CD4-positive, alpha-beta T cell treated with Interleukin-4 for 1 hour (primary cell): ENCODE results near the gene FHL2.
"Not testable (repeated sequence)": the region's sequence is repeated elsewhere in the genome, so short reads cannot be mapped to it uniquely, and the experiment has no call there.

Source experiments
- DNase-seq, 2 donors: peaks; one replicate each; pipeline ENCODE4 v3.0.0-alpha.2; 2020 to 2022

Gene FHL2, protein sequence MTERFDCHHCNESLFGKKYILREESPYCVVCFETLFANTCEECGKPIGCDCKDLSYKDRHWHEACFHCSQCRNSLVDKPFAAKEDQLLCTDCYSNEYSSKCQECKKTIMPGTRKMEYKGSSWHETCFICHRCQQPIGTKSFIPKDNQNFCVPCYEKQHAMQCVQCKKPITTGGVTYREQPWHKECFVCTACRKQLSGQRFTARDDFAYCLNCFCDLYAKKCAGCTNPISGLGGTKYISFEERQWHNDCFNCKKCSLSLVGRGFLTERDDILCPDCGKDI

DNA sequence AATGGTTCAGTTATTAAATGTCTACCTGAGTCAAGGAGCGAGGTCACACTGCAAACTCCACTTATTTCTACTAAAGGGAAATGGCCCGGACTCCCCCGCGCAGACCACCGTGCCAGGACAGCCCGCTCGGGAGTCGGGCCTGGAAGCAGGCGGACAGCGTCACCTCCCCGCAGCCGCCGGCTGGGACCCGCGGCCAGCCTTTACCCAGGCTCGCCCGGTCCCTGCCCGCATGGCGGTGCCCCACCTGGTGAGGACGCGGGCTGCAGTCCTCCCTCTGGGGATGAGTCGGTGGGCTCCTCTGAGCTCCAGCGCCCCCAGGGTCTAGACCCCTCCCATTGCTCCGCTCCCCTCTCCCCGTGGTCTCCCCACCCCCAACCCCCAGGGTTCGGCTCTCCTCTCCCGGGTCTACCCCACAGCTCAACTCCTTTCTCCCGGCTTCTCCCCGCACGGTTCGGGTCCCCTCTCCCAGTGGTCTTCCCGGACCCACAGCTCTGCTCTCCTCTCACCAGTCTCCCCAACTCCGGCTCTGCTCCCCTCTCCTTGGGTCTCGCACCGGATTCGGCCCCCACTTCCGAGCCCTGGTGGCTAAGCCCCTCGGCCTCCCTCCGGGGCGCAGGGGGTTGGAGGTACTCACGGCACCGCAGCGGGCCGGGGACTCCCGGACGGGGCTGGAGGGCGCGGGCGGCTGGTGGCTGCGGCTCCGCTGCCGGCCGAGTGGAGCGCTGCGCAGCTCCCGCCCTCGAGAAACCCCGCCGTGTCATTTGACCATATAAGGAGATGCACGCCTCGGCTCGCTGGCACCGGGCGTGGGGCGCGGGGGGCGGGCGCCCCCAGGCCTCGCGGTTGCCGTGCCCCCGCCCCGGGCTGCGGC lies at the start of gene FHL2:
Gene FHL2, minus strand, starts transcription at position 716 of the 871 bp plus-strand sequence. CDS start 12,535 bp downstream, outside the sequence.
- peak; percentile 58 to 68 for DNase-seq

DNA sequence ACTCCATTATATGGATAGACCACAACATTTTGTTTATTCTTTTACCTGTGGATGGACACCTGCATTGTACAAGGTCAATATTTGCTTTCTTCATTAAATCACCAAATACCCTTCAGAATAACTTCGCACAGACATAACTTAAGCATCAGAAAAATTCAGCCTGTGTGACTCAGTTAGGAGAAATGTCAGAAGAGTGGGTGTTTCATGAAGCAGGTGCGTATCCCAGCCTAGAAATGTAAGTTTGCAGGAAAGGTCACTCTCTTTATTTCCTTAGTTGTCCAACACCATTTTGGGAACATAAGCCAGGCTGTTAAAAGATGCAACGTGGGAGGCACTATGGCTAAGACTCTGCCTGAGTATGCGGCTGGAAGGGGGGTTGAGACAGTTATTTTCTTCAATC lies 48.6 kb upstream of the FHL2 start:
- DNase-seq: no peak

DNA sequence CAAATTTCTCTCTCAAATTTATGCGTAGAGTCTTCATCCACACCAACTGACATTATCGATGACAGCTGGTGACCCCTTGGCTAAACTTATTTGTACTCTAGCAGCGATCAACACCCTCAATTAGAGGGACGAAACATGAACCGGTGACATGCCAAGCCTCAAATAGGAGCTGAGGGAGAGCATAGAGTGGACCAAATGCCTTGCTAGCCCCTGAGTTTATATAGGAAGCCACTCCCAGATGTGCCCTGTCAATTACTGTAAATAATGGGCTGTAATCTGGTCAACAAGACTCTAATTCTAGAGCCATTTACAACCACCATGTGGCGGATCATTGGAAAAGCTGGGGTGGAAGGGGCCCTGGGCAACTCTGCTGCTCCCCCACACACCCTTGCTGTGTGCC lies 47.6 kb upstream of the FHL2 start:
- no peak for DNase-seq

DNA sequence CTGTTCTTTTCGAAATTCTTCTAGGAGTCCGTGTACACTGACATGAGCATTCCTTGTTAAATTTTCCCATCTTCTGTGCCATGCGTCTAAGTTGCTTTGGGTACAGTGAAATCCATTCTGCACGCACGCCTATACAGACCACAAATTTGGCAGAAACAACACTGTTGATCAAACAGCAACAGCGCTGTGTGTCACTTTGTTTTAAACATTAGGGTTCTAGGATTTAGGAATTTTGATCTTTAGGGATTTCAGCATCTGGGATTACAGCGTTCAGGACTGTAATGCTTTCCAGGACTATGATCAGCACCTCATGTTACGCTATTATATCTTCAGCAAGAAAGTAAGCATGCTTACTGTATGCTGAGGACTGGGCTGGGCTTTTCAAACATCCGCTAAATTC lies 47.1 kb upstream of the FHL2 start:
- DNase-seq: no peak

DNA sequence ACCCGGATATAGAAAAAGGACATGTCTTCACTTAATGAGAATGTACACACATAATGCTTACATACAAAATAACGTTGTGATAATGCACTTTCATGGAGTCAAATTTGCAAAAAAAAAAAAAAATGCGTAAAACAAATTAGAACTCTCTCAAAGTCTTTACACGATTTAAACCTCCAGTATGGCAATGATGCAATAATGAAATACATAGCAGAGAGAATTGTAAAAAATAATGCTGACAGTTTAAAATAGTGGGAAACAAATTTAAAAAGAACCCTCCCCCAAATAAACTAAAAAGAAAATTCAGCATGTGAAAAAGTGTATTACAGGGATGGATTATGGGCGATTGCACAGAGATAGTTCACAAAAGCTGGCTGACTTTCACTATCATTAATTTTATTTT lies 46.6 kb upstream of the FHL2 start:
- no peak for DNase-seq

DNA sequence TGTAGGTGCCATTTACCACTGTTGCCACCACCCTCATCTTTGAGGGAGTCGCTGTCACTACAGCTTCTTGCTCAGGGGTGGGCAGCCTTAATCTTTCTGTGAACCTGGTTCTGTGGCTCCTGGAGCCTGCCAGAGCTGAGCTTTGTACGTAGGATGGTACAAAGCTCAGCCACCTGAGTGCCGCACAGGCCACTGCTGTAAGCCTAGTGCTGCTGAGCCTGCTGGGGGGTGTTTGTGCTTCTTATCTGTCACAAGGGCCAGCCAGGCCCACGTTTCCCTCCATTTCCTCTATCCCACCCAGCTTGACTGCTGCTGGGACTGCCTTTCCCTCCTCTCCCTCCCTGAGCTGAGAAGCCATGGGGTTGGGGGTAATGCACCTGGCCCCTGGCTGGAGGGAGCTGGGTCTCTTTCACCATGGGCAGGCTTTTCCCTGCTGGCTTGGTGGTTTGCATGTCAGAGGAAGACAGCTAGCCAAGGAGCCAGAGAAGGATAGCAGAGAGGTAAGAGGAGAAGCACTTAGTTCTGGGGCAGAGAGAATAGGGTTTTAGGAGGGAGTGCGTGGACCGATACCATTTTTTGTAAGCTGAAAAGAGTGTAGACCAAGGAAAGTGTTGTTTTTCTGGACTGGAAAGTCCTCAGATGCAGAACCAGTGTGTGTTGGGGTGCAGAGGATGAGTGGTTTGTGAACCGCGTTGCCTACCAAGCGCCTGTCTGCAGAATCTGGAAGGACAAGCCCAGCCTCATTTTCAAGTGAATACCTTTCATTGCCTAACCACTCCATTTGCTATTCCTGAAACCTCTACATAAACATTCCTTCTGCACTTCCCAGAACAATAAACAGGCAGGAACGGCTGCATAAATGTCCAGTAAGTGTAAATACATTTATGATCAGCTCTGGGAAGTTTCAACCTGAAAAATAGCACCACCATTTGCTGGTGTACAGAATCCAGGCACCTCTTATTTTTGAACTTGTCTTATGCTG lies 45.1 kb upstream of the FHL2 start:
- no peak for DNase-seq

DNA sequence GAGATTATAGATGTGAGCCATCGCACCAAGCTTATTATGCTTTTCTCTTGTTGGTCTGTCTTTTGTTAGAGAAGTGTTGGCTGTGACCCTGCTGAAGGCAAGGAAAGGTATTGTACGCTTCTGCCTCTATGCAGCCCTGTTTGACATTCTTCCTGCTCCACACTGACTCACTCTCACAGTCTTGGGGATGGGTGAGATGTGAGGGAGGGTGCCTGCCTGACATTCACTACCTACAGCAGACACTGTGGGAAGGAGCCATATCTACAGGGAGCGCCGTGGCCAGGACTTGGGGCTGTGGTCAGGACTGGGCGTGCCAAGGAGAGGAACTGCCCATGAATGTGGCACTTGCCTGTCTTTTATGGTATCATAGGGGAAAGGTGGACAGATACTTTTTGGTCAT lies 43.9 kb upstream of the FHL2 start:
- DNase-seq: no peak

DNA sequence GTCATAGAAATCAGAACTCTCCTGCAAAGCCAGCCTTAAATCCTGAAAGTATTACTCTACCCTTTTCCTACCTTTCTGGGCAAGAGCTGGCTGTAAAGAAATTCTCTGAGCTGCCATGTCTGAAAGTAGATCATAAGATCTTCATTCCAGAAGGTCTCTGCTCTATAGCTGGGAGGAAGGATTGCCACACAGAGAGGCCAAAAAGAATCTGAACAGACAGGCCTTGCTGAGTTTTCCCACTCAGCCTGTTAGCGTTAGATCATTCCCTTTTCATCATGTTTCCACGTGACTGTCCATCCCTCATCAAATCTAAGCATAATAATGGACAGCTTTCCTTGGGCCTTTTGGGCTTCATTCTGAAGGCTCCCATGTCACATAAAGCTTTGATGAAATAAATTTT lies 43.2 kb upstream of the FHL2 start:
- DNase-seq: no peak

DNA sequence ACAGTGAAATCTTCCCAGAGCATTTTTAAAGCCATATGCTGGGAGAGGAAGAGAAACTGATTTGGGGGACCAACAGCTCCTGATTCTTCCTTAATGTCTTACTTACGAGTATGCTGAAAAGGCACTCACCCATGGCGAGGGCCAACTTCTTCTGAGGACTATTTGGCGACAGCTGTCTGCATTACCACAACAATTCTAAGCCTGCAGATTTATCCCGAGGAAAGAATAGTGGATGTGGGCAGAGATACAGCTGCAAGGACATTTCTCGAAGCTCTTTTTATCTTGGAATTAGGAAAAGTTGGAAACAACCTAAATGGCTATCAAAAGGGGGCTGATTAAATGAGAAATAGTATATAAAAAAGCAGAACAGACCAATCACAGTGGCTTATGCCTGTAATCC lies 40.3 kb upstream of the FHL2 start:
- DNase-seq: no peak

DNA sequence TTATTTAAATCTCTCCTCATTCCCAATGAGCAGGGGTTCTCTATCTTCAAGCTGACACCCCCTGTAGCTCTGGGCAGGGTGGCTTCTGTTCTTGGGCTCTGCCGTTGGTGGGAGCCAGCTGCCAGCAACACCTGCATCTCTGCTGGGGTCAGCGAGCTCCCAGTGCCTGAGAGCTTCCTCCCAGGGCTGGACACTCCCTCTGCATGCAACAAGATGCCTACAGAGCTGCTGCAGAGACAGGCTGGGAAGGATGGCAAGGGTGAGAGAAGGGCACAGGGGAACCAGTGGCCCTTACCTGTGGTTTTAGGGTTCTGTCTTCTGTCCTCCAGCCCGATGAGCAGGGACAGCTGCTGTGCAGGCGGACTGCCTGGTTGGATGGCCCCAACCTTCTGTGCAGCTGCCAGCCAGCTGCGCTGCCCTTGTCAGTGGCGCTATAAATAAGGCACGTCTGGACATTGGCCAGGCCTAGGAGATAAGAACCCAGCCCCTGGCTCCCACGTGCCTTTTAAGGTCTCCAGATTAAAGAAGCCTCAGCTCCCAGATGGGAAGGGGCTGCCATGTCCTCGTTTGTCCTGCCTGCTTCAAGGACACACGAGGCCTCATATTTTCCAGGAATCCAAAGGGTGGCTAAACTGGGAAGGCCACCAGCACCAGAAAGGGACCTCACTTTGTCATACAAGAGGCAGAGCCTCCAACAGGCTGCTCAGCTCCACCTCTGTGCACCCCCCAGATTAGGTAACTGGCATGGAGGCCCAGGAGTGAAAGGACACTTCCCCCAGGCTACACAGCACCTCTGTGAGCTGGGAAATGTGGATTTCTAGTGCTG lies 39.5 kb upstream of the FHL2 start:
- DNase-seq: no peak

DNA sequence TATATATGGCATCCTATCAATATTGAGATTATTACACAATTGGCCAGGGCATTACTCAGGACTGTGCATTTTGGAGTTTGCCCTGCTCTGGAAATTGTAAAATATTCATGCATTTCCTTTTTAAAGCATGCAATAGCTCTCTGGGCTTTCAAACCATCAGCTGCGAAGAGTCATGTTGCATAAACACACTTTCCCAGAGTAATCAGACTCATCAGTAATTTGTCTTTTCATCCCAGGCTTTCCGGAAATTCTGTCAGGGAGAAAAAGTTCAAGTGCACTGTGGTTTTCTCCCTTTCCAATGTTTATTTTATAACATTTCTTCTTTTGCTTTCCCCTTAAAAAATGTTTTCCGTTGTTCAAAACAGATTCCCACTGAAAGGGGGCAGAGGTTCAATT lies 38.9 kb upstream of the FHL2 start:
- no peak for DNase-seq

DNA sequence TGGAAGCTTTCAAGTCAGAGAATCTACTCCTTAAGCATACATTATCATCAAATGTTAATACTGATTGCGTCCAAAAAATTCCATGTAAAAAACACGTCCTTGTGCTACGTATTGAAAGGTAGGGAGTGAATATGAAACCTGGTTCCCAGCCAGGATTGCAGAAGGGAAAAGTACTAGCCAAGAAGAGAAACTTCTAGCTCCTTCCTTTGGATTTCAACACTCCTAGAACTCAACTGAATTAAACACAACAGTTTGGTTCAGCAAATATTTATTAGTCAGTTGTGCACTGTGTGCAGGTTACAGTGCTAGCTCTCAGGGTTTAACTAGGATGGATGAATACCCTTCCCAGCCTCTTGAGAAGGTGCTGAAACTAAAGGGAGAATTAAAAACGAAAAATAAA lies 33.9 kb upstream of the FHL2 start:
- no peak for DNase-seq

DNA sequence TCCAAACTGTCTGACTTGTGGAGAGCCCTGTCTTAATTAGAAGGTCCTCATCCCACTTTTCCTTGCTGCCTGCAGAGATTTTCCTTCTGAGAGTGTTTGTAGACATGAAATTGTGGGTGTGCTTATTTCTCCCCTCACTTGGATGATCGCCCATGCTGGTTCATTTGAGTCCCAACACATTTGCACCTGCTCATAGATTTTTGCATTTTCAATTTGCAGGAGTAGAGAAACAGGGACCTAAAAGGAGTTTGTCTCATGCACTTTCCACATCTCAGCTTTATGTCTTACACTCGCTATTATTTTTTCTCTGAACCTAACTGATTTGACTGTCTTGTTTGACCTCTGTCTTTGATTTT lies 33.2 kb upstream of the FHL2 start:
- no peak for DNase-seq

DNA sequence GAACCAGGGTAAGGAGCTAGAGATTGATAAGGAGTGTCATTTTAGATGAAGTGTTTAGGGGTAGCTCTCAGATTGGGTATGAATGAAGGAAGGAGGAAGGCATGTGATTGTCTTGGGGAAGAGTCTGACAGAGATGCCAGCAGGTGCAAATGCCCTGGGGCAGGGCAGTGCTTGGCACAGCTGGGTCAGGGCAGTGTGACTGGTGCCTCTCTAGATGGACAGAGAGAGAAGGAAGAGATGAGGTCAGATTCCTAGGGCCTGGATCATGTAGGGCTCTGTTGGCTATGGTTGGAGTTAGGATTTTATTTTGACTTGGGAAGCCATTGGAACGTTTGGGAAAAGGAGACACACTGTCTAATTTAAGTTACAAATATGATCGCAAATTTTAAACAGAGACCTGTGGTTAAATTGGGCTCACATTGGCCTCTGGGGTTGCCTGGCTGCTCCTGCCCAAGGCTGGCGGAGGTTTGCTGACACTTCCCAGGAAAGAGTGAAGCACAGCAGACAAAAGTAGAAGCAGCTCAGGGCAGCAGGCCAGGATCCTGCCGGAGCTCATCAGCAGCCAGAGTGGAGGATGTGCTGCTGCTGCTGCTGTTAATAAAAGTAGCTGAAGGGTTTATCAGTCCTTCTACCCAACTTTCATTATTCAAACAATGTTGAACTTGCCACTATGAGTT lies 32.7 kb upstream of the FHL2 start:
- no peak for DNase-seq

DNA sequence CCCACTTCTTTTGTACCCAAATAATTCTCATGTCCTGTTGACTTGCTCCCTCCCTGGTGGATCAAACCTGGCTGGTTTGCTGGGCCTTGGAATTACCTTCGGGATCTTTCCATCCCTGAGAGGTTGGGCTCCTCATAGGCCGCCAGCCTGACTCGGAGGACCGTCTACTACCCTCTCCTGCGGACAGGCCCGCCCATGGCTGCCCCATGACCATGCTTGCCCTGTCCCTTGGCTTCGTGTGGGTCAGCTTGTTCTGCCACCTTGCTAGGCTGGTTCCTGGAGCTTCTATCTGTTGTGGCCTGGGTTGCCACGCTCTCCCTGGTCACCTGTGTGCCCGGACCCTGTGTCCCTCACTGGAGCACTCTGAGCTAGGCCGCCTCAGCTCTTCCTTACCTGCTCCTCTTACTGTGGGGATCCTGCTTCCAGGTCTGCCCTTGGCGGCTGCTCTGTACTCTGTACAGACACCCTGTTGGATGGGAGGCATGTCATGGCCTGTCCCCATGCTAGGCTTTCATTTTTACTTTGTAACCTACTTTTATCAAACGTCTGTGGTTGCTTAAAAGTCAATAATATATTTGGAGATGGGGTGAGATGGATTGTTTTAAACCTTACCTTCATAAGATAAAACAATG lies 29.7 kb upstream of the FHL2 start:
- DNase-seq: no peak

DNA sequence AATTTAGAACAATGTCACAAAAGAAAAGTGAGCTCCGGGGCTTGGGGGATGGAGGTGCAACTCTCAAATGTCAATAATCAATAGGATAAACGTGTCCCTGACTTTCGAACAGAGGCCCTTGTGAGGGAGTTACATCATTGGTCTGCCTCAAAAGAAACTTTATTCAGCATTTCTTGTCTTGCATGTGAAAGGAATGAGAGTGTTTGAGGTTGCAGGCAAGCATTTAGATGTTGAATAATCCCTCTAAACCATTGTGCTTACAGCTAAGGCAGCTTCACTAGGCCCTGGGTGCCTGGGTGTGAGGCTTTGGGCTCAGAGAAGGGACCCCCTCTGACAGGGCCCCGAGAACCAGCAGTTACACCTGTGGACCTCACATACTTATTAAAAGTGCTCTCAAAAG lies 28.6 kb upstream of the FHL2 start:
- DNase-seq: no peak

DNA sequence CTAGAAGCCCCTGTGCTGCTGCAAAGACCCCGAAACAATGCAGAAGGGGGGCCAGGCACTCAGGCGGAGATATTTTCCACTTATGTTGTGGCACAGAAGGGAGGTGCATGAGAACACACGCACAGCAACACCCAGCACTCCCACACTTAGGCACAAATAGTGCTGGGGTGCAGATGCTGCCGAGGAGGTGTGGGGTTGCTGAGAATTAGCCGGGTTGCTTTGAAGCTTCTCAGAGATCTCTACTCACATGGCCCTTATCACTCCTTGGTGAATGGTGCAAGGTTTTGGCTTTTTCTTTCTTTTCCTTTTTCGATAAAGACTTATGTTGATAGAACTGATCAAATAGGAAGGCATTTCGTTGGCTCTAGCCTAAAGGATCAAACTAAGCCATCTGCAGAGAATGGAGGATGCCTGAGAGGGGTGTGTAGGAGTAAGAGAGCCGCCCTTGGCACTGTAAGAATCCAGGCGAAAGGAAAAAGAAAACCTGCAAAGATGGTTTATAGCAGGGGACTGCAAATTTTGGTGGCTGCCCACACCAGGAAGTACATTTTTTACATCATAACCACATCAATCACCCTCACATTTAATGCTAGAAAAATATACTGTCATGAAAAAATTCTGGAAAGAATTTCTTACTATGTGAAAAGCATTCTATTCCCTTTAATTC lies 27.9 kb upstream of the FHL2 start:
- DNase-seq: peak in 1 of 2 donors; percentile 3

DNA sequence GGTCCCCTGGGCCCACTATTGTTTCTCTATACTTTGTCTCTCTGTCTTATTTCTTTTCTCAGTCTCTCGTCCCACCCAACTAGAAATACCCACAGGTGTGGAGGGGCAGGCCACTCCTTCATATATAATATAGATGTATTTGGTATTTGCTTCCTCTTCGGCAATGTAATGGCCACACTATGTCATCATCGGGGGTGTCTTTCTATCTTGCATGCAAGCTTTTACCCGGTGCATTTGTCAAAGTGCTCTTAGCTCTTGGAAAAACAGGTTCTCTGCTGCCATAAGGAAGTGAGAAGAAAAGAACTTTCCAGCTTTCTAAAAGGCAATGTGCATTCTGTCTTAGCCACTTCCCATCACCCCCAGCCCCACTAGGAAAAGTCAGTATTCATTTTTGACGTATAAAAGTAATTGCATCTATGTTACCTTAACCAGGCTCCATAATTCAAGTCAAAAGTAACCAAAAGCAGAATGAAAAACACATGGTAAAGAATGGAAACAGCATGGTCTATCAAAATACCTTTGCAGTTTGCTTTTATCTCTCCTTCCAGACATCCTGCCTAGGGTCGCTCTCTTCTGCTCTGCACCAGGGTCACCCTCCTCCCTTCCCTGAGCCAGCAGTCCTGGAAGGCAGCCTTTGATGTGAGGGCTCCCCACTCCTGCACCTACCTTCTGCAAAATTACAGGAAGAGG lies 27.2 kb upstream of the FHL2 start:
- no peak for DNase-seq

DNA sequence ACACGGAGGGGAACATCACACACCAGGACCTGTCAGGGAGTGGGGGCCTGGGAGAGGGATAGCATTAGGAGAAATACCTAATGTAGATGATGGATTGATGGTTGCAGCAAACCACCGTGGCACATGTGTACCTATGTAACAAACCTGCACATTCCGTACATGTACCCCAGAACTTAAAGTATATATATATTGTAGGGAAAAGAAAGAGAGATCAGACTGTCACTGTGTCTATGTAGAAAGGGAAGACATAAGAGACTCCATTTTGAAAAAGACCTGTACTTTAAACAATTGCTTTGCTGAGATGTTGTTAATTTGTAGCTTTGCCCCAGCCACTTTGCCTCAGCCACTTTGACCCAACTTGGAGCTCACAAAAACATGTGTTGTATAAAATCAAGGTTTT lies 26.0 kb upstream of the FHL2 start:
- DNase-seq: not testable (repeated sequence)

DNA sequence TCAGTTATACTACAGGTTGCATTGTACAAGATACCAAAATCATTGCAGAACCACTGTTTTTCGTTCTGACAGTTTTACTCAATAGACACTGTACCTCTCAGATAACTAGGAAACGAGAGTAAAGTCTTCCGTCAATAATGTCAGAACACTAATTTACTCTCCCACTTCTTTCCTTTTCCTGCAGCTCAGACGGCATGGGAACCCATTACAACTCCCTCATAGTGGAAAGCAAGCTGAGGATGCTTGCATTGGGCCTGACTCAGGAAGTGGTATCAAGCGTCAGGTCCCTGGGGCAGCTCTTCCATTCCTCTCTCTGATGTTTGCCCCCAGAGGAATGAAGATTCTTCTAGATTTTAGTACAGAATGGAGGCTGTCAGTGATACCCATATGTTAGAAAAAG lies 23.9 kb upstream of the FHL2 start:
- no peak for DNase-seq
